ENCODE data around the gene LRFN4.

Gene LRFN4

DNA sequence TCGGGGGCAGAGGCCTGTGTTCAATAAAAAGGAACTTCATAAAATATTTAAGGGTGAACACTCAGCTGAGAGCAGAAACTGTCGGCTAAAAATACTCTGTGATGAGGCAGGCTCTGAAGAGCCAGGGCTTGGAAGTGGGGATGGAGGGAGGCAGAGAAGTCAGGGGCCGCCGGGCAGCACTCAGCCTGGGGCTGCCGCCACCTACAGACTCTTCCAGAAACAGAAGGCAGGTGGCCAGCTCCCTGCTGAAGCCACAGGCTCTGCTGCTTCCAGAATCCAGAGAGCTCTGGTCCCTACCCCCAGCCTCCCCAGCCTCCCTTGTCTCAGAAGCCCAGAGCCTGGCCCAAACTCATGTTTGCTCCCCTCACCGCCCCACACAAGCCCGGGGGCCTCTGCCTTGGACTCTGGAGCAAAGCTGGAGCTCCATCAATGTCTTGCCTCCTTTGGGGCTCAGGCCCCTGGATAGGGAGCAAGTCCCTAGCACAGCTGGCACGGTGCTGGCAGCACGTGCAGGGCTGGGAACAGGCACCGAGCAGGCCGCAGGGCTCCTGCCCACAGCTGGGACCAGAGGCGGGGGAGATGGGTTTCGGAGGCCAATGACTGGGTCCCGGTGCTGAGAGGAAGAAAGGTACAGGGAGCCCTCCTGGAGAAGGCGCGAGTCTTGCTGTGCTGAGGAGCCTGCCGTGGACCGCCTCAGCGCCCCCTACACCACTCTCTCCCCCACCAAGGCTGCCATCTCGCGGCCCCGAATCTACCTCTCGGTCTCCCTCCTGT lies 8.2 kb downstream of the LRFN4 start:
- intact Hi-C loops (cut with DNase I), result no loop called here
- DNase-seq, result no peak

DNA sequence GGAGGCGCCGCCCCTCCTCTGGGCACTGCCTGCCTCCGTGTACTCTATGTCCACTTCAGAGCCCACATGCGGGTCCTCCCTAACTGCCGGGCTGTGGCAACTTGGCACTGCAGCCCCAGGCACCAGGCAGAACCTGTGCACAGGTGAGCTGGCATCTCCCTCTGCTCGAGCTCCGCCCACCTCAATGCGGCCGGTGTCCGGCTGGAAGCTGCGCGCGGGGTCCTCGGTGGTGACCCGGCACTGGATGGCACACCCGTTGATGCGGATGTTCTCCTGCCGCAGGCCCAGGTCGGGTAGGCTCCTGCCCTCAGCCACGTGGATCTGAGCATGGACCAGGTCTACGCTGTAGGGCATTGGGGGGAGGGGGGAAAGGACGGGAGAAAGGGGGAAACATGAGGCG lies 9.1 kb downstream of the LRFN4 start:
- intact Hi-C loops (cut with DNase I), result no loop called here
- no peak for DNase-seq

DNA sequence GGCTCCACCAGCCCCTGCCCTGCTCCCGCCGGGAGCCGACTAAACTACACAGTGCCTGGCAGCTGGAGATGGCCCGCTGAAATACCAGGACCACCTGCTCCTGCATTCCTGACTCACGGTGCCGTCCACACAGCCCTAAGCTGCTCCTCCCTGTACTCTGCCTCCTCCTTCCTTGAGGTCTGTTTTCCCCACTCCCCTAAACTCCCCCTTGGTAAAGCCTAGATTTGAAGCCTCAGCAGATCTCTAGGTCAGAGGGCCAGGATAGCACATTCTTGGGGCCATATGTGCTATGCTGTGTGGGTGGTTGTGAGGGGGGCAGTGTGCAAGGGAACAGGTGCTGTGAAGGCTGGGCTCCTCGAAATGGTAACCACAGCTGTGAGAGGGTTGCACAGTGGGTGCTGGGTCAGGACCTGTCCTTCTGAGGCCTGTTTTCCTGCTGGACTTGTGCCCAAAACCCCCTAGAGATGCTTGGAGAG lies 9.7 kb downstream of the LRFN4 start:
- DNase-seq, result no peak
- intact Hi-C loops (cut with DNase I), result no loop called here

DNA sequence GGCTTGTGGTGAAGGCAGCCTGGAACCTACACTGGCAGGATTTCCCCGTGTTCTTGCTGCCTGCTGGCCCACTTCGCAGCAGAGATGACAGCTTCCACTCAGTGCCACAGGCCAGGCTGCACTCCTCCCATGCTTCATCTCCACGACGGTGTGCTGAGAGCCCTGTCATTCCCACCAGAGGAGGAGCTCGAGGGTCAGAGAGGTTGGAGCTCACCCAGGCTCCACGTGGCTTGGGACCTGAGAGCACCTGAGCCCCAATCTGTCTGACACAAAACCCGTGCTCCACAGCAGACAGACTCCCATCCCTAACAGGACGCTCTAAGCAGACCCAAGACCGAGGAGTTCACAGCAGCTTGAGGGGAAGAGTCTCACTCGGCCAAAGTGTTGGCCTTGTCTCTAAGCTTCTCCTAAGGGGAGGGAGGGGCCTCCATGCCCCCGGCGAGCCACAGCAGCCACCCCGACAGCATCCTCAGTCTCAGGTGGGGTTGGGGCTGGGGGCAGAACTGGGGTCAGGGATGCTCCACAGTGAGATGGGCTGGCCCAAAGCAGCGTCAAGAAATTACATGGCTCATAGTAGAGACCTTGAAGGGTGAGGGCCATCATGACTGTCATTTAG lies 10.7 kb downstream of the LRFN4 start:
- intact Hi-C loops (cut with DNase I), result no loop called here
- no peak for DNase-seq

DNA sequence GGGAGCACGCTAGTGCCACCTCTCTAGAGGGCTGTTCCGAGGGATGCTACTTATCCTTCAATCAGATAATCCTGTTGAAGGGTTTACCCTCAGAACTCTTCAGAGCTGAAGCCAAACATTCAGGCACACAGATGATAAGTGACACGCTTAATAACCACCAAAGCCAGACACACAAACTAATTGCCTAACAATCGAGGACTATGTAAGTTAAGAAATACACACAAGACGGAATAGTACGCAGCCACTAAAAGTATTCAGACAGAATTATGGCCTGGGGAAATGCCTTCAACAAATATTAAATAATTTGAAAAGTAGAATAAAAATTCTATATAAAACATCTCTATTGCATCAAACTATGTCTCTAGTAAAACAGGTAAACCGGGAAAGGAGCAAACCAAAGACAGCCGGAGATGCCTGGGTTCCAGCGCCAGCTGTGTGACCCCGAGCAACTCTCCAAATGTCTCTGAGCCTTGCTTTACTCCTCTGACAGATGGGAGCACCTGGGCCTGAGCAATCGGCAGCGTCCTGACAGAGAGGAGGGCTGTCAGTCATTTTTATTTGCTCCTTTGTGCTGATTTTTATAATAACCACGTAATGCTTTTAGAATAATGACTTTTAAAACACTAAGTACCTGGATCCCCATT lies 11.3 kb downstream of the LRFN4 start:
- intact Hi-C loops (cut with DNase I), result no loop called here
- DNase-seq, result no peak

DNA sequence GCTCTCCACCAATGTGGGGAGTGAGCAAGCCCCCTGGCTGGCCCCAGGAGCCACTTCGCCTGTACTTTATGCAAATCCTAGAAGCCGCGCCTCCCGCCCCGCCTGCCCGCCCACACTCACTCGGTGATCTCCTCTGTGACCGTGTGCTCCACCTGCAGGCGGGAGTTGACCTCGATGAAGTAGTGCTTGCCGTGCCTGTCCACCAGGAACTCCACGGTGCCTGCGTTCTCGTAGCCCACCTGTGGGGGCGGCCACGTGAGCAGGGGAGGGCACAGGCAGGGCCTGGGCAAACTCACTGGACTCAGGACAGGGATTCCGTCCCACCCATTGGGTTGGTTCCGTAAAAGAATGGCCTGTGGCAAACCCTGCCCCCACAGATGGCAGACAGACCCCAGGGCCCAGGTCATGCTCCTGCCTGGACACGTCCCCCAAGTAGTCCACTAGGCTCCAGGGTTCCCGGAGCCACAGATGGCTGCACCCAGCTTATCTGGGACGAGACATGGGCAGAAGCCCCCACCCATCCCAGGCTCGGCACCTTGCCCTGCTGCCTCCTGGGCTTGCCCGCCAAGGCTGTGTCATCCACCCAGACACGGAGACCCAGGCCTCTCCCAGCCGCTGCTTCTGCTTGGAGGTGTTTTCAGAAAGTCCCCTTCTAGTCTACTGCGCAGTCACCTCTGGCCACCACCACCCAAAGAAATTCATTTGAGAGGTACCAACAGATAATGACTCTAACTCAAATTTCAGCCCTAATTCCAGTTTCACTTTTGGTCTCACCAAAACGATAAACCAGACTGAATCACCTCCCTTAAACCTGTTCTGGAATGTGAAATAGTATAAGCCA lies 12.1 kb downstream of the LRFN4 start:
- intact Hi-C loops (cut with DNase I), result no loop called here
- peak in 33 of 42 donors; percentile 18 to 80 (median 57) for DNase-seq

DNA sequence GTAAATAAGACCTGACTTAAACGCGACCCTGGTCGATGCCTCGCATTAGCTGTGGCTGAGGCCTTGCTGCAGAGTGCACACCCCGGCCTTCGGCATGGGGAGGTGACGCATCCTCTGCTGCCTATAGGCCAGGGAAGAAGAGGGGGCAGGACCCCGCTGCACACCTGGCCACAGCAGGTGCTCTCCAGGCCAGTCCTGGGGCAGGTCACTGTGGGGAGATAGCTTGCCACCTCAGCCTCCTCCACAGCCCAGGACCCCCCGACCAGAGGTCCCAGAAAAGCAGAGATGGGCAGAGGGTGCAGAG lies 12.7 kb downstream of the LRFN4 start:
- no peak for DNase-seq
- intact Hi-C loops (cut with DNase I), result no loop called here

DNA sequence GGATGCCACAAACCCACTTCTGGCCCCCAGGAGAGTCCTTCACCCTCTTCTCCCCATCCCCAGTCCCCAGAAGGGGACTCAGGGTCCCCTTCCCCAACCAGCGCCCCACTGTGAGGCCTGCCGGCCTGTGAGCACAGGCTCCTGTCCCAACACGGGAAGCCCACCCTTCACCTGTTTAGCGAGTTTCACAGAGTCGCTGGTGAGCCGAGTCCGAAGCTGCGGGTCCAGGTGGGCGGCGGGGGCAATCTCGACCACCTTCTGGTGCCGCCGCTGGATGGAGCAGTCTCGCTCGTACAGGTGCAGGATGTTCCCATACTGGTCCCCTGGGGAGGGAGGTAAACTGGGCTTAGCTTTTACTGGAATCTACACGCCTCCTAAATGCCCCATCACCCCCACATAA lies 13.3 kb downstream of the LRFN4 start:
- DNase-seq, result no peak
- intact Hi-C loops (cut with DNase I), result no loop called here

DNA sequence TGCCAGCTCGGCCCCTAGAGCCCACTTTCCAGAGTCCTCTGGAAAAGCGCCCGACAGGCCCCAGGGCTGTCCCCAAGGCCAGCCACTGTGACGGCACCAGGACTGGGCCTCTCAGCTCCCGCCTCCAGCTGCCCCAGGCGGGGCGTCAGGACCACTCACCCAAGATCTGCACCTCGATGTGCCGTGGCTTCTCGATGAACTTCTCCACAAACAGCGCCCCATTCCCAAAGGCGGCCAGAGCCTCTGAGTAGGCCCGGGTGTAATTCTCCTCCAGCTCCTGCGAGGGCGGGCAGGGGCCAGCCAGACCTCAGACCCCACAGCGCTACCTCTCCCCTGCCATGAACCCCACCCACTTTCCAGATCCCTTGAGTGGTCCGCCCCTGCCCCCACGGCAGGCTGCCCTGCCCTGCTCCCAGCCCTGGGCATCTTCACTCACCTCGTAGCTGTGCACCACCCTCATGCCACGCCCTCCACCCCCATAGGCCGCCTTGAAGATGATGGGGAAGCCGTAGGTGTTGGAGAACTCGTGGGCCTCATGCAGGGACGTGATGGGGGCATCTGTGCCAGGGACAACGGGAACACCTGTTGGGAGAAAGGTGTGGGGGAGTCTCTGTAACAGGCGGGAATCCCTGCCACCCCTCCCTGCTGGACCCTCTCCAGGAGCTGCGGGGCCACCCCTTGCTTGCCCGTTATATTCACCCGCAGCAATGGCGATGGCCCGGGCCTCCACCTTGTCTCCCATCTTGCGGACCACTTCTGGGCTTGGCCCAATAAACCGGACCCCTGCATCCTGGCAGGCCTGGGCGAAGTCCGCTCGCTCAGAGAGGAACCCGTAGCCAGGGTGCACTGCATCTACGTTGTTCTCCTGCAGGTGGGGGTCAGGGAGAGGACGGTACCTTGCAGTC lies 14.0 kb downstream of the LRFN4 start:
- intact Hi-C loops (cut with DNase I), result no loop called here
- DNase-seq, result peak in 3 of 42 donors; percentile 29 to 48 (median 42)

DNA sequence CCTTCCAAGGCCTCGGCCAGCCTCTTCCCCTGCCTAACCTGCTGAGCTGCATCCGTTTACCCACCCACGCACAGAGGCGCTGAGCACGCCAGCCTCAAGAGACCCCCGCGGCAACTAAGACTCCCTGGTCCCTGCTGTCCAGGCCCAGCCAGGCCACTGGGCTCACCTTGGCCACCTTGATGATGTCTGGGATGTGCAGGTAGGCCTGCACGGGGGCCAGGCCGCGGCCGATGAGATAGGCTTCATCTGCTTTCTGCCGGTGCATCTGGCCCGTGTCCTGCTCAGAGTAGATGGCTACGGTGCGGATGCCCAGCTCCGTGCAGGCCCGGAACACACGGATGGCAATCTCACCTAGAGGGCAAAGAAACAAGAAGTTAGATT lies 14.6 kb downstream of the LRFN4 start:
- no peak for DNase-seq

DNA sequence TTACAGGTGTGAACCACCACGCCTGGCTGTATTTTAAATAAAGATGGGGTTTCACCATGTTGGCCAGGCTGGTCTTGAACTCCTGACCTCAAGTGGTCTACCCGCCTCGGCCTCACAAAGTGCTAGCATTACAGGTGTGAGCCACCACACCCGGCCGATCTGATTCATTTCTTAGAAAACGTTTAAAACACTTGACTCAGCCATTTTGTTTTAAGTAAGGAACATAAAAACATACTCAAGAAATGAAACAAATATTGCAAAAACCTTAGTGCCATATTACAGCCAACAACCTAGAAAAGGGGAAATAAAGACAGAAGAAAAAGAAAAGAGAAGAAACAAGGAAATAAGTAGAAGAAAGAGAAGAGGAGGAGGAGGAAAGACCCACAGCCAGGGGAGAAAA lies 17.4 kb downstream of the LRFN4 start:
- intact Hi-C loops (cut with DNase I), result no loop called here
- DNase-seq, result no peak

More for the DNA sequence above, 14.6 kb downstream of the LRFN4 start:
- intact Hi-C loops (cut with DNase I), result no loop called here

DNA sequence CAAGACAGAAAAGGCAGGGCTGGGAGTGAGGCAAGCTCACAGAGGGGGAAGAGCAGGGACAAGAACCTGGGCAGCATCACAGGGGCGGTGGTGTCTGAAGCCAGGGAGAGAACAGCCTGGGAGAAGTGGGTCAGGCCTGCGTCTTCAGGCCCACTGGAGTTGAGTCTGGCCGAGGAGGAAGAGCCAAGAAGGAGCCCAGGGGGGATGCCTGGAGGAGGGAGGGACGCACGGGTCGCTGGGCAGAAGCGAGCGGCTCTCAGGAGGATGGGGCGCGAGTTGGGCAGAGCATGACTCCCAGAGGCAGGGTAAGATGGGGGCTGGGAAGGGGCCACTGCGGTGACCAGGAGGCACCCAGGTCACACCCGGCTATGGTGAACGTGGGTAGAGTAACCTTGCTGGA lies 18.5 kb downstream of the LRFN4 start:
- intact Hi-C loops (cut with DNase I), result no loop called here
- no peak for DNase-seq

DNA sequence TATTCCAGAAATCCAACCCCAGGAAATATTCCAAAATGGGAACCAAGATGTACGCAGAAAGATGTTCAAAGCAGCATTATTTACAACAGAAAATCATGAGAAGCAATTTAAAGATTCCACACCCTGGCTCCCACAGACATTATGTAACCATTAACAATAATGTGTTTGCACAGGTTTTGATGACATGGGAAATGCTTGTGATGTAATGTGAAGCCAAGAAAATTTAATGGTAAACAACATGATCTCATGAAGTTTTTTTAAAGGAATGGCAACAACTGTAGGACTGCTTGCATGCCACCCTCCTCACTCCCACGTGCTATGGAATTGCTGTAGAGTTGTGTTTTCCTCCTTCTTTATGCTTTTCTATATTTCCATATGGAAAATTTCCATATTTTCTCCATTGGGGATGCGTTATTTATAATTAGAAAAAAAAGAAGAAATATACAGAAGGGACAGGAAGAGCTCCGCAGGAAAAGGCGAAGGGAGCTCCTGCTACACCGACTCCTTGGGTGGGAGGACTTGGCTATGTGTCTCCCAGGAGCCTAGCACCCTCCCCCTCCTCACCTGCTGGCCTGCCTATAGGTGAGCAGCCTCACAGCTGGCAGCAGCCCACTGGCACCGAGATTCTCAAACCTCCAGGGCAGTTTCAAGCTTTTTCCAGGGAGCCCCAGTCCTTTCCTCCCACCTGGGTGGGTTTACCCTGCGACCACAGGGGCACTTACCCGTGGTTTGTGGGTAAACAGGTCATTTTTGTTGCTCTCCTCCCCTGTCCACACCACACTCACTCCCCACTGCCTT lies 20.9 kb downstream of the LRFN4 start:
- intact Hi-C loops (cut with DNase I), result no loop called here

DNA sequence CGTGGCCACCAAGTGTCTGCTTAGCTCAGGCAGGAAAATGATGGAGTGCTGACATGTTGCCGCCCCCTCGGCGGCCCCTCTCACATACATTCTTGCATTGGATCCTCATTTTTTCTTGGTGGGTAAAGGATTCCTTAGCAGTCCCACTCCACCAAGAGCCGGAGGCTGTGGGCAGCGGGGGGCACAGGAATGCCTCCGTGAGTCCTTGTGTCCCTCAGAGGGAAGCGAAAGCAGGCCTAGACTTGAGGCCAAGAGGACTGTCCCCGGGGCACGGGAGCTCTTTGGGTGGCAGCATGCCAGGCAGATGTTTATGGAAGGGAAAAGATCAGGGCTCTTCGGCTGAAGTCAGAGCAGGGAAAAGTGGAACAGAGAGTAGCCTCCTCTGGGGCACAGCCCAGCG lies 21.6 kb downstream of the LRFN4 start:
- no peak for DNase-seq
- intact Hi-C loops (cut with DNase I), result no loop called here

More for the DNA sequence above, 20.9 kb downstream of the LRFN4 start:
- DNase-seq, result no peak

DNA sequence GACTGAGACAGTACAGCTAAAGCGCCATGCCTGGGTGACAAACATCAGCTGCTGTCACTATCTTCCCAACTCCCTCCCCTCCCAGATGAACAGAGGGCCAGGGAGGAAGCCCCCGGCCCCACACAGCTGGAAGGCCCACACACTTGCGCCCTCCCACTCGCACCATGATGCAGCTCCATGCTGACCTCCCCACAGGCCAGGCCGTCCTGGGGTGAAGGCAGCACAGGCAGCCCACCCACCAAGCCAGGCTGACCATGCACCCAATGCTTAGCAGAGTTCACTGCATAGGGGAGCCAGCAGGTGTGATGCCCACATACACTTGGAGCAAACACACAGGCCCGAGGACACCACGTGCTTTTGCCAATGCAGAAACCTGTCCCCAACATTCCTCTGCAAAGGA lies 22.1 kb downstream of the LRFN4 start:
- intact Hi-C loops (cut with DNase I), result no loop called here
- DNase-seq, result no peak

DNA sequence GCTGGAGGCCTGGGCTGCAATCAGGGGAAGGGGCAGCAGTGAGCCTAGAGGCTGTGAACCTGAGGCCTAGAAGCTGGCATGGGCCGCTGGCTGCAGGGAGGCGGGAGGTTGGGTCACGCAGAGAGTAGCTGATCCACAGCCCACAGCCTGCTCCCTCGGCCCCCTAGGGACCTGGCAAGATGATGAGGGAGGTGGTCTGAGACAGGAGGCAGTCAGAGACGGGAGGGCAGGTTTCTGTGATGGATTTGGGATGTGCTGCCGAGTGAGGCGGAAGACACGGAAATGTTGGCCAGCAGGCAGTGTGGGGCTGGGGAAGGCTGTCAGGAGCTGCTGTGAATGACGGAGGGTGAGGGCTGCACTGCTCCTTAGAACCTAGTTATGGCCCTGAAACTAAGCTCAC lies 22.7 kb downstream of the LRFN4 start:
- no peak for DNase-seq
- intact Hi-C loops (cut with DNase I), result no loop called here

DNA sequence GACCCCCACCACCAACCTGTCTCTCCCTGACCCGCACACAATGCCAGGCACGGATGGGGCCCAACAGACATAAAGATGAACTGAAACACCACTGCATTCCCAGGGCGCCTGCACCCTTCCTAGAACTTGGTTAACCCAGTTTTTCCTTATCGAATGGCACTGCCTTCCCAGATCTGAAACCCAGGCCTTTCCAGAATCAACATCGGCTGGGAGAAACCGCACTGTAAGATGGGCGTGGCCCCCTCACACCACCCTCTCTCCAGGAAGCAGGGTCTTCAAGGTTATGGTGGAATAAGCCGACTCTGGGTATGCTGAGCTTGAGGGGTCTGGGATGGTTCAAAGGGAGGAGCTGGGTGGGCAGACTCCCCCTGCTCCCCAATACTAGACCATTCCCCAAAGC lies 23.1 kb downstream of the LRFN4 start:
- intact Hi-C loops (cut with DNase I), result no loop called here
- no peak for DNase-seq

Measured in head of caudate nucleus (tissue), 42 donors.